K562 (cell line): Measurements from ENCODE around the gene LRP1B. TPM values are rescaled to one million over a fixed set of nuclear protein-coding genes. Genes with fewer than 3 reads are reported as not detected.

Experiments used
- ATAC-seq: fragments of 200-7000 bp; cut with Tn5 transposase; 3 replicates; pipeline ENCODE4 v1.9.1; 2020; ENCODE audit warnings: moderate library complexity
- BruUV-seq: library from RNA; stranded (reverse); fragments of 400-500 nt; replicated peaks from 2 replicates; lab custom pipeline; 2021; lab: Mats Ljungman, UMichigan
- CTCF ChIA-PET: fragments of 300-600 bp; formaldehyde crosslinking; extraction: SDS; loops from one replicate; lab custom pipeline; 2021; ENCODE audit warnings: low intra/inter-chr PET ratio; lab: Yijun Ruan, JAX
- POLR2A ChIA-PET: fragments of 300-600, 350-650 bp; sonication (Branson Sonifier 250); formaldehyde crosslinking; extraction: SDS; loops from one replicate; lab custom pipeline; 2021; ENCODE audit warnings: antibody characterized with exemption, inconsistent platforms; lab: Yijun Ruan, JAX
- DNase-seq, 4 experiments: peaks; one replicate each; pipeline versions ENCODE4 v3.0.0 to v3.0.0-alpha.2; 2011 to 2018; ENCODE audit warnings: low spot score in 3 of 4, mixed read lengths in 3 of 4; ENCODE audit errors: extremely low read depth in 1 of 4
- FAIRE-seq: peaks from 2 replicates; lab custom pipeline; 2011; peaks lifted over from hg19 to GRCh38; lab: Jason Lieb, UNC
- H2AFZ ChIP-seq: 2 replicates; pipeline ENCODE4 v1.6.0; 2011; ENCODE audit warnings: low read depth, low read length, control low read depth, inconsistent platforms
- H3K27ac ChIP-seq: fragments of 200-600 bp; 3 replicates; pipeline ENCODE4 v1.8.0; 2011; ENCODE audit warnings: low read depth, mild to moderate bottlenecking, control low read depth, inconsistent platforms, low read length, moderate library complexity, mixed read lengths; ENCODE audit errors: extremely low read depth
- H3K27me3 ChIP-seq, 2 experiments: fragments of 300-600 bp in 1 of 2; 2 replicates in 1 of 2; 3 replicates in 1 of 2; pipeline versions ENCODE4 v1.6.0 to v1.8.0; 2011; ENCODE audit warnings: inconsistent platforms in 2 of 2, low read length in 2 of 2, mild to moderate bottlenecking in 1 of 2, mixed read lengths in 1 of 2, moderate library complexity in 1 of 2; ENCODE audit not compliant: control insufficient read depth in 2 of 2, insufficient read depth in 2 of 2
- H3K36me3 ChIP-seq: fragments of 300-600 bp; 3 replicates; pipeline ENCODE4 v1.8.0; 2011; ENCODE audit warnings: mild to moderate bottlenecking, low read length, inconsistent platforms; ENCODE audit not compliant: control insufficient read depth, insufficient read depth
- H3K4me1 ChIP-seq, 2 experiments: fragments of 200-600 bp in 1 of 2; replicated peaks in 1 of 2; 2 replicates in 1 of 2; 3 replicates in 1 of 2; pipeline versions ENCODE4 v1.5.1 to v1.8.0; 2011; ENCODE audit warnings: inconsistent platforms in 2 of 2, low read length in 2 of 2, mild to moderate bottlenecking in 1 of 2, mixed read lengths in 1 of 2, moderate library complexity in 1 of 2; ENCODE audit not compliant: control insufficient read depth in 2 of 2, insufficient read depth in 2 of 2
- H3K4me2 ChIP-seq: 2 replicates; pipeline ENCODE4 v1.6.1; 2011; ENCODE audit warnings: low read length, control low read depth, inconsistent platforms, mixed read lengths; ENCODE audit not compliant: insufficient read depth
- H3K4me3 ChIP-seq: fragments of 200-600 bp; sonication (generic), shearing (Covaris generic); 2 replicates; pipeline ENCODE4 v1.5.1; 2016; ENCODE audit warnings: control low read depth, inconsistent platforms
- H3K79me2 ChIP-seq: fragments of 200-600 bp; 3 replicates; pipeline ENCODE4 v1.8.0; 2011; ENCODE audit warnings: low read length, inconsistent platforms; ENCODE audit not compliant: control insufficient read depth, insufficient read depth
- H3K9ac ChIP-seq, 2 experiments: 2 replicates each; pipeline versions ENCODE4 v1.6.0 to v1.6.1; 2011; ENCODE audit warnings: low read depth in 2 of 2, low read length in 2 of 2, control low read depth in 1 of 2, inconsistent platforms in 1 of 2, mild to moderate bottlenecking in 1 of 2, mixed read lengths in 1 of 2; ENCODE audit not compliant: insufficient read depth in 1 of 2
- H3K9me1 ChIP-seq: one replicate; pipeline ENCODE4 v1.6.0; 2011; ENCODE audit warnings: inconsistent platforms, mild to moderate bottlenecking, low read length, moderate library complexity; ENCODE audit not compliant: control insufficient read depth, insufficient read depth
- H3K9me3 ChIP-seq: replicated peaks from 2 replicates; pipeline ENCODE4 v1.5.1; 2011; ENCODE audit warnings: low read depth, low read length, inconsistent platforms; ENCODE audit not compliant: control insufficient read depth, insufficient read depth
- H4K20me1 ChIP-seq: replicated peaks from 2 replicates; pipeline ENCODE4 v1.6.1; 2011; ENCODE audit warnings: low read length, inconsistent platforms, mixed read lengths; ENCODE audit not compliant: control insufficient read depth, insufficient read depth
- ARID1B ChIP-seq: fragments of 450-650 bp; IDR thresholded peaks from 2 replicates; pipeline ENCODE4 v1.6.1; 2016; ENCODE audit warnings: antibody characterized with exemption, mild to moderate bottlenecking, inconsistent platforms
- BRCA1 ChIP-seq, 2 experiments: fragments of 450-650 bp in 1 of 2; sonication (generic) in 1 of 2; formaldehyde crosslinking in 1 of 2; IDR thresholded peaks; 2 replicates each; pipeline versions ENCODE4 v1.5.0 to v1.6.1; 2017 to 2020; ENCODE audit warnings: mild to moderate bottlenecking in 1 of 2, missing genetic modification reagents in 1 of 2
- CEBPZ ChIP-seq: fragments of 150-350 bp; IDR thresholded peaks from 2 replicates; pipeline ENCODE4 v1.6.1; 2014; ENCODE audit warnings: low read depth, mild to moderate bottlenecking, low read length, borderline replicate concordance
- FOXA1 ChIP-seq: fragments of 450-650 bp; IDR thresholded peaks from 2 replicates; pipeline ENCODE4 v1.6.1; 2016; ENCODE audit warnings: mild to moderate bottlenecking, borderline replicate concordance
- GABPB1 ChIP-seq: sonication (generic); formaldehyde crosslinking; IDR thresholded peaks from 2 replicates; pipeline ENCODE4 v1.8.0; 2022; ENCODE audit warnings: mild to moderate bottlenecking, missing genetic modification reagents
- ID3 ChIP-seq, 2 experiments: fragments of 250-450 bp in 1 of 2; fragments of 450-650 bp in 1 of 2; sonication (Bioruptor Pico) in 1 of 2; IDR thresholded peaks; 2 replicates each; pipeline versions ENCODE4 v1.6.1 to v1.8.0; 2016 to 2021; ENCODE audit warnings: mild to moderate bottlenecking in 2 of 2, moderate library complexity in 2 of 2, missing compliant biosample characterization in 1 of 2, missing genetic modification characterization in 1 of 2
- IRF1 ChIP-seq: sonication (generic); formaldehyde crosslinking; IDR thresholded peaks from 2 replicates; pipeline ENCODE4 v1.8.0; 2022; ENCODE audit warnings: missing genetic modification reagents, mild to moderate bottlenecking, borderline replicate concordance
- NCOA2 ChIP-seq, 2 experiments: fragments of 450-650 bp; IDR thresholded peaks; 2 replicates each; pipeline ENCODE4 v1.6.1; 2018; ENCODE audit warnings: mild to moderate bottlenecking in 2 of 2, moderate library complexity in 1 of 2; ENCODE audit not compliant: partially characterized antibody in 2 of 2
- RBM17 ChIP-seq: fragments of 200-400 bp; formaldehyde crosslinking; IDR thresholded peaks from 2 replicates; pipeline ENCODE4 v1.6.1; 2017; ENCODE audit warnings: low read depth, mild to moderate bottlenecking, low read length, borderline replicate concordance
- RFX5 ChIP-seq: IDR thresholded peaks from 2 replicates; pipeline ENCODE4 v1.6.1; 2011; ENCODE audit warnings: low read depth, mild to moderate bottlenecking, improper control_type of control experiment, low read length
- TAL1 ChIP-seq: fragments of 450-650 bp; IDR thresholded peaks from 2 replicates; pipeline ENCODE4 v1.6.1; 2016; ENCODE audit warnings: mild to moderate bottlenecking
- ZBTB33 ChIP-seq: sonication (generic); formaldehyde crosslinking; IDR thresholded peaks from 2 replicates; pipeline ENCODE4 v1.8.1; 2023; ENCODE audit warnings: mild to moderate bottlenecking, missing genetic modification reagents
- ZNF282 ChIP-seq: sonication (generic); formaldehyde crosslinking; IDR thresholded peaks from 2 replicates; pipeline ENCODE4 v1.8.1; 2023; ENCODE audit warnings: missing genetic modification reagents
- ZNF384 ChIP-seq: IDR thresholded peaks from 2 replicates; pipeline ENCODE4 v1.6.1; 2012; ENCODE audit warnings: low read depth, low read length, improper control_type of control experiment
- ZNF436 ChIP-seq: fragments of 250-450, 450-650 bp; sonication (Bioruptor Pico); formaldehyde crosslinking; IDR thresholded peaks from 2 replicates; pipeline ENCODE4 v1.7.0; 2020; ENCODE audit warnings: mild to moderate bottlenecking
- ZNF766 ChIP-seq: fragments of 200-800 bp; sonication (Bioruptor generic); conservative IDR thresholded peaks from 2 replicates; pipeline ENCODE4 v1.6.1; 2016; ENCODE audit warnings: missing genetic modification characterization, missing compliant biosample characterization
- WGBS: fragments of 100-300 bp; shearing (Covaris generic); methylation state at CpG from one replicate; pipeline ENCODE4 v1.1.6; 2016; ENCODE audit warnings: low coverage, mixed read lengths; ENCODE audit not compliant: insufficient coverage; ENCODE audit errors: missing lambda C conversion rate; 5-methylcytosine and 5-hydroxymethylcytosine counted together
- in situ Hi-C: fragments of 300-500 bp; cut with MboI; formaldehyde crosslinking; loops from 4 replicates; pipeline ENCODE4 v1.15.0; 2018; ENCODE audit warnings: inconsistent platforms, mixed read lengths
- intact Hi-C: fragments of 100-400 bp; cut with micrococcal nuclease; formaldehyde crosslinking; loops from 2 replicates; pipeline ENCODE4 v1.14.2; 2022
- polyA plus RNA-seq, 8 experiments: library from polyadenylated mRNA; depleted of rRNA in 4 of 8; stranded (reverse) in 5 of 8; unstranded in 3 of 8; fragments of >200 nt; fragmentation: Nextera tagmentation in 2 of 8; fragmentation: Illumina TruSeq in 1 of 8; extraction: Ambion mirVana in 2 of 8; extraction: Trizol in 1 of 8; gene quantifications; 2 replicates each; pipeline versions ENCODE4 v1.2.1 to v1.2.3, GENCODE V29; 2011 to 2014; ENCODE audit warnings: inconsistent platforms in 1 of 8, missing spikeins in 1 of 8
- total RNA-seq, 7 experiments: library from RNA; depleted of rRNA in 6 of 7; stranded (reverse); fragments of >200 nt in 6 of 7; fragmentation: Illumina TruSeq in 2 of 7; extraction: Trizol in 2 of 7; gene quantifications; 2 replicates each; pipeline versions ENCODE4 v1.2.1 to v1.2.3, GENCODE V29; 2011 to 2021; ENCODE audit warnings: low replicate concordance in 1 of 7

The LRP1B gene
- total and polyA plus RNA-seq, 9 of the 15 experiments (the other 6 are each of a cell fraction or from before 2014, with no cell fraction given): not detected

GRCh38 chr2:142045641-142046040 is 85.2 kb downstream of the LRP1B start:
- Histone ChIP-seq H3K4me2 (no peak overlapping the region), H3K9me3 (no peaks in the 10 kb centered on the region; the same call in 1 of the 2 replicates), H3K4me3 (no peak overlapping the region), H3K79me2 (no peaks in the 10 kb centered on the region), H3K36me3 (no peaks in the 10 kb centered on the region), H3K4me1 (no peaks in the 10 kb centered on the region), H2AFZ (no peak overlapping the region), H3K9ac (no peak overlapping the region), H3K9me1 (no peaks in the 10 kb centered on the region), H3K27me3 (no peaks in the 10 kb centered on the region), H3K27ac (no peak overlapping the region), H4K20me1 (no peaks in the 10 kb centered on the region)
- in situ Hi-C loops: no loop called here
- no TSS peak for BruUV-seq
- no peak for DNase-seq
- intact Hi-C loops: no loop called here
- no peak for ATAC-seq
- POLR2A ChIA-PET: no interaction called here
- CTCF ChIA-PET: no interaction called here
- no peak for FAIRE-seq
- TF ChIP-seq FOXA1 (no peak), TAL1 (no peak), NCOA2 (IDR thresholded peaks at IDR 0.05; ENCODE audit: partially characterized antibody in 2 of 2) (no peak), ID3 (CRISPR knock-in tag; IDR thresholded peaks at IDR 0.05) (no peak), ID3 (tag; IDR thresholded peaks at IDR 0.05) (no peak), CEBPZ (no peak), GABPB1 (CRISPR knock-in tag) (no peak), ZNF766 (CRISPR knock-in tag) (no peak), BRCA1 (IDR thresholded peaks at IDR 0.05) (no peak), BRCA1 (CRISPR knock-in tag; IDR thresholded peaks at IDR 0.05) (no peak), ZNF282 (CRISPR knock-in tag) (no peak), RBM17 (no peak), RFX5 (no peak), IRF1 (CRISPR knock-in tag) (no peak), ZNF384 (no peak), ZBTB33 (CRISPR knock-in tag) (no peak), ZNF436 (CRISPR knock-in tag) (no peak), ARID1B (no peak)
- WGBS: 0% methylated on average over 4 of the region's 4 CpGs
